GM15510 (cell line): ENCODE results near the gene CRABP2.

Experiments
- POLR2A ChIP-seq: IDR thresholded peaks from 3 replicates; pipeline ENCODE4 v1.6.1; 2011; ENCODE audit warnings: borderline replicate concordance; ENCODE audit not compliant: insufficient read length; ENCODE audit errors: extremely low read depth

CRABP2 gene

GRCh38 chr1:156707417-156708217 is 2.2 kb upstream of the CRABP2 start:
- TF ChIP-seq POLR2A = no peak

GRCh38 chr1:156706657-156707416 is 1.5 kb upstream of the CRABP2 start:
- no peak for TF ChIP-seq POLR2A

- TF ChIP-seq POLR2A = no peak
Measured at GRCh38 chr1:156705918-156706656, 704 bp upstream of the CRABP2 start.

GRCh38 chr1:156704930-156705320 is 458 bp downstream of the CRABP2 start:
- no peak for TF ChIP-seq POLR2A

- no peak for TF ChIP-seq POLR2A
Measured at GRCh38 chr1:156704166-156704711, 1.1 kb downstream of the CRABP2 start.

GRCh38 chr1:156703741-156704140 is 1.6 kb downstream of the CRABP2 start:
- no peak for TF ChIP-seq POLR2A

- no peak for TF ChIP-seq POLR2A
Measured at GRCh38 chr1:156703336-156703735, 2.0 kb downstream of the CRABP2 start.

- no peak for TF ChIP-seq POLR2A
Measured at GRCh38 chr1:156700736-156701531, 4.4 kb downstream of the CRABP2 start.

GRCh38 chr1:156698995-156699394 is 6.4 kb downstream of the CRABP2 start:
- TF ChIP-seq POLR2A = no peak

GRCh38 chr1:156697481-156697880 is 7.9 kb downstream of the CRABP2 start:
- TF ChIP-seq POLR2A = no peak

GRCh38 chr1:156696755-156697154 is 8.6 kb downstream of the CRABP2 start:
- TF ChIP-seq POLR2A = no peak

GRCh38 chr1:156694690-156694962 is 10.8 kb downstream of the CRABP2 start:
- TF ChIP-seq POLR2A = no peak

- TF ChIP-seq POLR2A = no peak
Measured at GRCh38 chr1:156693848-156694689, 11.3 kb downstream of the CRABP2 start.
